Measurements from ENCODE around the gene BABAM2.

GRCh38 chr2:28335666-28336065, 445.1 kb downstream of the BABAM2 start:
- TF ChIP-seq, protein P1, sequence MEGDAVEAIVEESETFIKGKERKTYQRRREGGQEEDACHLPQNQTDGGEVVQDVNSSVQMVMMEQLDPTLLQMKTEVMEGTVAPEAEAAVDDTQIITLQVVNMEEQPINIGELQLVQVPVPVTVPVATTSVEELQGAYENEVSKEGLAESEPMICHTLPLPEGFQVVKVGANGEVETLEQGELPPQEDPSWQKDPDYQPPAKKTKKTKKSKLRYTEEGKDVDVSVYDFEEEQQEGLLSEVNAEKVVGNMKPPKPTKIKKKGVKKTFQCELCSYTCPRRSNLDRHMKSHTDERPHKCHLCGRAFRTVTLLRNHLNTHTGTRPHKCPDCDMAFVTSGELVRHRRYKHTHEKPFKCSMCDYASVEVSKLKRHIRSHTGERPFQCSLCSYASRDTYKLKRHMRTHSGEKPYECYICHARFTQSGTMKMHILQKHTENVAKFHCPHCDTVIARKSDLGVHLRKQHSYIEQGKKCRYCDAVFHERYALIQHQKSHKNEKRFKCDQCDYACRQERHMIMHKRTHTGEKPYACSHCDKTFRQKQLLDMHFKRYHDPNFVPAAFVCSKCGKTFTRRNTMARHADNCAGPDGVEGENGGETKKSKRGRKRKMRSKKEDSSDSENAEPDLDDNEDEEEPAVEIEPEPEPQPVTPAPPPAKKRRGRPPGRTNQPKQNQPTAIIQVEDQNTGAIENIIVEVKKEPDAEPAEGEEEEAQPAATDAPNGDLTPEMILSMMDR (IDR thresholded peaks at IDR 0.05 in 4 of 5, conservative IDR thresholded peaks at IDR 0.05 in 1 of 5) = no peak
- TF ChIP-seq POLR2A (IDR thresholded peaks at IDR 0.05) = no peak

Measured in gastrocnemius medialis (tissue), 4 donors.